Renal cortex interstitium (tissue), 11 donors: ENCODE measurements around the gene TIMM44. TPM values are rescaled to one million over a fixed set of nuclear protein-coding genes. Genes with fewer than 3 reads are reported as not detected.

Experiments
- DNase-seq, 11 donors: peaks; one replicate each; pipeline ENCODE4 v3.0.0-alpha.2; 2013; ENCODE audit warnings: low read depth in 9 of 11, low spot score in 4 of 11; ENCODE audit errors: extremely low read depth in 1 of 11
- polyA plus RNA-seq, 3 donors: library from polyadenylated mRNA; unstranded; fragments of 120-200 nt; gene quantifications; one replicate each; pipeline ENCODE4 v1.2.1, GENCODE V29; 2013; ENCODE audit not compliant: insufficient read length in 3 of 3

The TIMM44 gene
- polyA plus RNA-seq, 3 donors = 39.4 to 59.3 (median 59.1) TPM

DNA sequence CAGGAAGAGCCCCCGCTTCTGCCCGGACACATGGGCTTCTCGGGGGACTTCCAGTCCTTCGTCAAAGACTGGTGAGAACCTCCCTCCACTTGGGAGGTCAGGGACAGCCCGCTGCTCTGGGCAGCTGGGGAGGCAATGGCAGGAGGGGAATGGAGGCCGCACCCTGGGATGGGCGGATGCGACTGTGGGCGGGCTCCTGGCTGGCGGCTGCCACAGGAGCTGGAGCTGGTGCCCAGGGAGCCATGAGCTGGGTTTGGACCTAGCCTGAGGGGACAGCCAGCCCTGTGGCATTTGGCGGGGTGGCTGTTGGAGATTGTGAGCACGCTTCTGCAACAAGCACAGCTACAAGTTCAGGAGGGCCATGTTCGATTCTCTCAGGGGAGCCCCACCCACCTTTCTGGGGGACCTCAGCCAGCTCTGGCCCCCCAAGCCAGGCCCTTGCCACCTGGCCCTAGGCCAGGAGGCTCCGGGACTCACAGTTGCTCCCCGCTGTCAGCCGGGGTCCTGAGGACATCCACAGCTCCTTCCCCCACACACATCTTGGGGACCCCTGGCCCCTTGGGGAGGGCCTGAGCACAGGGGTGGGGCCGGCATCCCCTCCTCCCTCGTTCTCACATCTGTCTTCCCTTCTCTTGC, 31.8 kb downstream of the TIMM44 start:
- no peak for DNase-seq

DNA sequence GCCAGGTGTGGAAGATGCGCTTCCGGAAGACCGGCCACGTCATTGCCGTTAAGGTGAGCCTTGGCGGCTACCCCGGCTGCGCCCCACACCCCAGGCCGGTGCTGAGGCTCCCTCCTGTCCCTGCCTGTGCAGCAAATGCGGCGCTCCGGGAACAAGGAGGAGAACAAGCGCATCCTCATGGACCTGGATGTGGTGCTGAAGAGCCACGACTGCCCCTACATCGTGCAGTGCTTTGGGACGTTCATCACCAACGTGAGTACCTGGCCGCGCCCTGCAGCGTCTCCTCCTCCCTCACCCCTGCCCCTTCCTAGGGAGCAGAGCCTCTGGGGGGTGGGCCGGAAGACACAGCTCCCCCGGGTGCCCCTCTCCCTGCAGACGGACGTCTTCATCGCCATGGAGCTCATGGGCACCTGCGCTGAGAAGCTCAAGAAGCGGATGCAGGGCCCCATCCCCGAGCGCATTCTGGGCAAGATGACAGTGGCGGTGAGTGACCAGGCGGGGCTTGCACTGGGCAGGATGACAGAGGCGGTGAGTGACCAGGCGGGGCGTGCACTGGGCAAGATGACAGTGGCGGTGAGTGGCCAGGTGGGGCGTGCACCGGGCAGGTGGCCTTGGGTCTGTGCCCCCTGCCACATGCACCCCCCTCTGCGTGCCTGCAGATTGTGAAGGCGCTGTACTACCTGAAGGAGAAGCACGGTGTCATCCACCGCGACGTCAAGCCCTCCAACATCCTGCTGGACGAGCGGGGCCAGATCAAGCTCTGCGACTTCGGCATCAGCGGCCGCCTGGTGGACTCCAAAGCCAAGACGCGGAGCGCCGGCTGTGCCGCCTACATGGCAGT, 32.9 kb downstream of the TIMM44 start:
- no peak for DNase-seq

GRCh38 chr19:7909471-7910067, 33.9 kb downstream of the TIMM44 start:
- DNase-seq = no peak

GRCh38 chr19:7908742-7909461, 34.6 kb downstream of the TIMM44 start:
- DNase-seq = no peak

GRCh38 chr19:7908078-7908699, 35.3 kb downstream of the TIMM44 start:
- DNase-seq = no peak

GRCh38 chr19:7907544-7907943, 35.9 kb downstream of the TIMM44 start:
- no peak for DNase-seq

DNA sequence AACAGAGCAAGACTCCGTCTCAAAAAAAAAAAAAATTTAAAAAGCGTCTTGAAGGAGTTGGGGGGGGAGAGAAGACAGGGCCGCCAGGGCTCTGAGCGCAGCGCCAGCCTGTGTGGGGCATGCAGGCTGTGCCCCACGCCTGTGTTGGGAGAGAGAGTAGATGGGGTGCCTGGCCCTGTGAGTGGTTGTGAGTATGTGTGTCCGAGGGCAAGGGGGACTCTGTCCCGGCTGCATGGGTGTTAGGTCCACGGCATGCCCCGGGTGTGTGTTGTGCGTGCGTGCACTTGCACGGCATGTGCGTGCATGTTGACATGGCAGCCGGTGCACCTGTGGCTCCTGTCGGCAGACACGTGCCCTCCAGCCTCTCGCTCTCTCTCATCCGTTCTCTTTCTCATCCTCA, 36.3 kb downstream of the TIMM44 start:
- no peak for DNase-seq

- DNase-seq = no peak
These were observed 37.6 kb downstream of the TIMM44 start for GRCh38 chr19:7905859-7906258.

- no peak for DNase-seq
These were observed 38.2 kb downstream of the TIMM44 start for GRCh38 chr19:7905268-7905667.

- no peak for DNase-seq
These were observed 39.1 kb downstream of the TIMM44 start for GRCh38 chr19:7904074-7905020.

DNA sequence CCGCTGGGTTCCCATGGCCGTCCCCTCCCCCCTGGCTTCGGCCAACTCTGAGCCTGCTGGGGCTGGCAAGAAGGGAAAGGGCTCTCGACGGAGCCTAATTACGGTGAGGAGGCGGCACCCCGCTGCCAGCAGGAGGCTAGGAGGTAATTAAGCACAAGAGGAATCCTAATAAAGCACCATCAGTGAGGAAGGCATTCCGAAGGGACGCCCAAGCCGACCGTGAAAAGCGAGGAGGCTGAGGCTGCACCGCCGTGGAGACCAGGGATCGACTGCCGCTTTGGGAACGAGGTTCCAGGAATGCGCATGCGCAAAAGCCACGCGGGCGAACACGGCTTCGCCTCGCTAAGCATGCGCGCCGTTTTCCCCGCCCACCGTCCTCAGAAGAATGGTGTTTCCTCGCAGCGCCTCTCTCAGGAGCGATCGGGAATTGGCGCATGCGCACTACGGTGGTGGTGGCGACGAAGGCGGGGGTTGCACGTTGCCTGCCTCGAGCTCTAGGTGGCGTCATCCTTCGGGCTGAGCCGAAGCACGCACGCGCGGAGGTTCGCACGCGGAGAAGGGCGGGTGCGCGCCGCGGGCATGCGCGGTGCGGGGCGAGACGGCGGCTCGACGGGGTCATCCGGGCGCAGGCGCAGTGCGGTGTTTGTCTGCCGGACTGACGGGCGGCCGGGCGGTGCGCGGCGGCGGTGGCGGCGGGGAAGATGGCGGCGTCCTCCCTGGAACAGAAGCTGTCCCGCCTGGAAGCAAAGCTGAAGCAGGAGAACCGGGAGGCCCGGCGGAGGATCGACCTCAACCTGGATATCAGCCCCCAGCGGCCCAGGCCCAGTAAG, 40.0 kb downstream of the TIMM44 start, which contains the start of gene MAP2K7:
Gene MAP2K7, plus strand, starts transcription at position 634 of the 830 bp plus-strand sequence. Its CDS starts 68 bp downstream, at position 702.
- peak; percentile 99 to 100 (median 99) for DNase-seq

DNA sequence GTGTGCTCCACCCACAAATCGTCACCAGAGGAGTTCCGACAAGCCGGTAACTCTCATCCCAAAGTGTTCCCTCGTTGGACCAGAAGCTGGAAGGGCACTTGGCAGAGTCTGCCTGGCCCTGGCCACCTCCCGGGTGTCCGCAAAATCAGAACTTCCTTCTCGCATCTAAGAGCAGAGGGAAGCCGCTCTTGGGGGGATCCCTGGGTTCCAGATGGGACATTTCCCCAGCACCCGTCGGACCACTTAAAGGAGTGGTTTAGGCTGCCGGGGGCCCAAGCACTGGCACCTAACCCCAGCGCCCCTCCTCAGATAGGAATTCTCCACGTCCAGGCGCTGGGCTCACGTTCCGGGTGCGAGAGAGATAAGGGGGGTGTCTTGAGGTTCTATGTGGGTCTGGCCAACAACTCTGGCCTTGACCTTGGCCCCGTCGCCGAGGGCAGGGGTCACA, 40.6 kb downstream of the TIMM44 start:
- DNase-seq = no peak

DNA sequence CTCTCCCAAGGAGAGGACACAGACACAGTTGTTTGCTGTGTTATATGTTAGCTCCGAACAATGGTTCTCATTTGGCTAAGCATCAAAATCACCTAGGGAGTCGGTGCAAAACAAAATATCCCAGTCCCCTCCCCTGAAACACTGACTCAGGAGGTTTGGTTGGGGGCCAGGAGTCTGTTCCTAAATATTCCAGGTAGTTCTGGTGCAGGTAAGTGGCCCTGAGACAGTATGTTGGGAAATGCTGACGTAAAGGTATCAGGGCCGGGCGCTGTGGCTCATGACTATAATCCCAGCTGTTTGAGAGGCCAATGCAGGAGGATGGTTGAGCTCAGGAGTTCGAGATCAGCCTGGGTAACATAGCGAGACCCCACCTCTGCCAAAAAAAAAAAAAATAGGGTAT, 42.1 kb downstream of the TIMM44 start:
- DNase-seq = no peak

DNA sequence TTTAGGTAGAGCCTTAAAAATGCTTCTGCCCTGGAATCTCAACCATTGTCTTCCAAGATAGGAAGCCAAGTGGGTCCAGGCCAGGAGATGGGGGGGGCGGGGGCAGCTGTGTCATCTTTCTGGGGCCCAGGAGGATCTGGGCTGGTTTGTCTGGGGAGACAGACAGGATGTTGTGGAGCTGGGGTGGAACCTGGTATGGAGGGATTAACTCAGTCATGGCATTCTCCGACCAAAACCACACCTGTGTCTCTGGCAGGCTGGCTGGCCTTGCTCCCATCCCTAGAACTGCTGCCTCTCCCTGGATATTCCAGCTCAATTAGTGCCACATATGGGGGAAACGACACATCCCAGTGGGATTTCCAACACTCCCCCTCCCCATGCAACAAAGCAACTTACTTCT, 42.5 kb downstream of the TIMM44 start:
- DNase-seq = no peak

GRCh38 chr19:7900401-7900870, 43.0 kb downstream of the TIMM44 start:
- DNase-seq = no peak

DNA sequence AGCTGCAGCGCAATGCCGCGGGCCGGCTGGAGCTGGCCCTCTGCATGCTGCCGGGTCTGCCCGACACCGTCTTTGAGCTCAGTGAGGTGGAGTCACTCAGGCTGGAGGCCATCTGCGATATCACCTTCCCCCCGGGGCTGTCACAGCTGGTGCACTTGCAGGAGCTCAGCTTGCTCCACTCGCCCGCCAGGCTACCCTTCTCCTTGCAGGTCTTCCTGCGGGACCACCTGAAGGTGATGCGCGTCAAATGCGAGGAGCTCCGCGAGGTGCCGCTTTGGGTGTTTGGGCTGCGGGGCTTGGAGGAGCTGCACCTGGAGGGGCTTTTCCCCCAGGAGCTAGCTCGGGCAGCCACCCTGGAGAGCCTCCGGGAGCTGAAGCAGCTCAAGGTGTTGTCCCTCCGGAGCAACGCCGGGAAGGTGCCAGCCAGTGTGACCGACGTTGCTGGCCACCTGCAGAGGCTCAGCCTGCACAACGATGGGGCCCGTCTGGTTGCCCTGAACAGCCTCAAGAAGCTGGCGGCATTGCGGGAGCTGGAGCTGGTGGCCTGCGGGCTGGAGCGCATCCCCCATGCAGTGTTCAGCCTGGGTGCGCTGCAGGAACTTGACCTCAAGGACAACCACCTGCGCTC, 43.6 kb downstream of the TIMM44 start:
- no peak for DNase-seq

- DNase-seq = no peak
These were observed 44.5 kb downstream of the TIMM44 start for GRCh38 chr19:7898967-7899366.
